Calu3 (cell line): Measurements from ENCODE around the gene LSAMP. TPM values are rescaled to one million over a fixed set of nuclear protein-coding genes. Genes with fewer than 3 reads are reported as not detected.

ENCODE experiments used
- BruUV-seq: library from RNA; stranded (reverse); fragments of 400-500 nt; replicated peaks from 2 replicates; lab custom pipeline; 2021; lab: Mats Ljungman, UMichigan
- CTCF ChIA-PET: fragments of 300-600 bp; sonication (Branson Sonifier 250); formaldehyde crosslinking; loops from one replicate; lab custom pipeline; 2022; ENCODE audit warnings: antibody characterized with exemption; lab: Charles Lee
- DNase-seq: peaks from one replicate; pipeline ENCODE4 v3.0.0; 2022
- H3K27ac Mint-ChIP-seq: one replicate; pipeline ENCODE4 v1.8.0; 2022; ENCODE audit warnings: mixed read lengths; ENCODE audit not compliant: unreplicated experiment
- H3K27me3 Mint-ChIP-seq: one replicate; pipeline ENCODE4 v1.8.0; 2022; ENCODE audit warnings: mixed read lengths; ENCODE audit not compliant: unreplicated experiment
- H3K36me3 Mint-ChIP-seq: one replicate; pipeline ENCODE4 v1.8.0; 2022; ENCODE audit warnings: mild to moderate bottlenecking, moderate library complexity, mixed read lengths; ENCODE audit not compliant: insufficient read depth, unreplicated experiment
- H3K4me1 Mint-ChIP-seq: one replicate; pipeline ENCODE4 v1.8.0; 2022; ENCODE audit warnings: mild to moderate bottlenecking, low read depth, mixed read lengths; ENCODE audit not compliant: unreplicated experiment
- H3K4me3 Mint-ChIP-seq: one replicate; pipeline ENCODE4 v1.8.0; 2022; ENCODE audit warnings: mild to moderate bottlenecking, low read depth, moderate library complexity, mixed read lengths; ENCODE audit not compliant: unreplicated experiment
- H3K9me3 Mint-ChIP-seq: one replicate; pipeline ENCODE4 v1.8.0; 2022; ENCODE audit warnings: low read depth, mixed read lengths; ENCODE audit not compliant: unreplicated experiment
- intact Hi-C: fragments of 100-400 bp; cut with micrococcal nuclease; formaldehyde crosslinking; loops from one replicate; pipeline ENCODE4 v1.10.0; 2022; ENCODE audit not compliant: unreplicated experiment
- total RNA-seq: library from RNA; stranded (reverse); gene quantifications from 2 replicates; pipeline ENCODE4 v1.2.3, GENCODE V29; 2022
- TF ChIP-seq, protein P1 (sequence below): fragments of 200-600 bp; IDR thresholded peaks from one replicate; pipeline ENCODE4 v1.8.0; 2022; ENCODE audit warnings: antibody characterized with exemption; ENCODE audit not compliant: unreplicated experiment

LSAMP gene
- total RNA-seq, 1 experiment from 2014 or later = 0.90 TPM

- no peaks in the 10 kb centered on the region for H3K36me3 Mint-ChIP-seq
- BruUV-seq = no TSS peak
- CTCF ChIA-PET = no interaction called here
- intact Hi-C loops = no loop called here
- no peak for DNase-seq
- H3K27me3 Mint-ChIP-seq = no peaks in the 10 kb centered on the region
- H3K9me3 Mint-ChIP-seq = no peaks in the 10 kb centered on the region
- no peak overlapping the region for H3K4me3 Mint-ChIP-seq
- TF ChIP-seq, protein P1, sequence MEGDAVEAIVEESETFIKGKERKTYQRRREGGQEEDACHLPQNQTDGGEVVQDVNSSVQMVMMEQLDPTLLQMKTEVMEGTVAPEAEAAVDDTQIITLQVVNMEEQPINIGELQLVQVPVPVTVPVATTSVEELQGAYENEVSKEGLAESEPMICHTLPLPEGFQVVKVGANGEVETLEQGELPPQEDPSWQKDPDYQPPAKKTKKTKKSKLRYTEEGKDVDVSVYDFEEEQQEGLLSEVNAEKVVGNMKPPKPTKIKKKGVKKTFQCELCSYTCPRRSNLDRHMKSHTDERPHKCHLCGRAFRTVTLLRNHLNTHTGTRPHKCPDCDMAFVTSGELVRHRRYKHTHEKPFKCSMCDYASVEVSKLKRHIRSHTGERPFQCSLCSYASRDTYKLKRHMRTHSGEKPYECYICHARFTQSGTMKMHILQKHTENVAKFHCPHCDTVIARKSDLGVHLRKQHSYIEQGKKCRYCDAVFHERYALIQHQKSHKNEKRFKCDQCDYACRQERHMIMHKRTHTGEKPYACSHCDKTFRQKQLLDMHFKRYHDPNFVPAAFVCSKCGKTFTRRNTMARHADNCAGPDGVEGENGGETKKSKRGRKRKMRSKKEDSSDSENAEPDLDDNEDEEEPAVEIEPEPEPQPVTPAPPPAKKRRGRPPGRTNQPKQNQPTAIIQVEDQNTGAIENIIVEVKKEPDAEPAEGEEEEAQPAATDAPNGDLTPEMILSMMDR = no peak
- no peaks in the 10 kb centered on the region for H3K4me1 Mint-ChIP-seq
- no peak overlapping the region for H3K27ac Mint-ChIP-seq
Measured at GRCh38 chr3:115990669-115991068, 454.6 kb downstream of the LSAMP start.

GRCh38 chr3:115989684-115990421 lies 455.4 kb downstream of the LSAMP start:
- intact Hi-C loops = no loop called here
- CTCF ChIA-PET = no interaction called here
- no peaks in the 10 kb centered on the region for H3K9me3 Mint-ChIP-seq
- no peak overlapping the region for H3K27ac Mint-ChIP-seq
- no TSS peak for BruUV-seq
- no peak for DNase-seq
- TF ChIP-seq, protein P1 = no peak
- H3K27me3 Mint-ChIP-seq = no peaks in the 10 kb centered on the region
- no peaks in the 10 kb centered on the region for H3K36me3 Mint-ChIP-seq
- no peak overlapping the region for H3K4me3 Mint-ChIP-seq
- no peaks in the 10 kb centered on the region for H3K4me1 Mint-ChIP-seq

- BruUV-seq = no TSS peak
- Mint-ChIP-seq H3K4me1 (no peaks in the 10 kb centered on the region), H3K27ac (no peak overlapping the region), H3K9me3 (no peaks in the 10 kb centered on the region), H3K36me3 (no peaks in the 10 kb centered on the region), H3K27me3 (no peaks in the 10 kb centered on the region), H3K4me3 (no peak overlapping the region)
- DNase-seq = peak; percentile 29
- TF ChIP-seq, protein P1 = peak; percentile 26
- intact Hi-C loops = no loop called here
- CTCF ChIA-PET = interaction anchor here (0.6 kb wide), 1 partner anchor 198 kb away, joined by 4 read pairs; no protein-coding TSS in a partner anchor
Measured at GRCh38 chr3:115986555-115987207, 458.6 kb downstream of the LSAMP start.

DNA sequence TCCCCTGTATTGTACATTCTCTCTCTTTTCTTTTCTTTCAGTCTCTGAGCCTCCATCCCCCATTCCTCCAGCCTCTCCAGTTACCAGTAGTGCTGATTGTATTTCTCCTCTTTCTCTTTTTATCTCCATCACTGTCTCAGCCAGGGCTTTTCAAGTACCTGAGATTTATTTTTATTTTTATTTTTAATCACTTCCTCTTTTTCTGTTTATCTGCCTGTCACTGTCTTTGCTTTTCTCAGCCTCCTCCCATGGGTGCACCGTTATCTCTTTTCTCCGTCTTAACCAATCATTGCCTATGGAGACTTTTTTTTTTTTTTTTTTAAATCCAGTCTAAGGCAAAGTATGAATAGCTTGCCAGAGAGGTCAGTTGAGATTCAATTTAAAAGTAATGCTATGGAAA lies 462.7 kb downstream of the LSAMP start:
- no peaks in the 10 kb centered on the region for H3K36me3 Mint-ChIP-seq
- BruUV-seq = no TSS peak
- CTCF ChIA-PET = interaction anchor here (0.6 kb wide), 1 partner anchor 80 kb away, joined by 5 read pairs; no protein-coding TSS in a partner anchor

More for the DNA sequence above, 462.7 kb downstream of the LSAMP start:
- Mint-ChIP-seq H3K4me3 (no peak overlapping the region), H3K4me1 (no peaks in the 10 kb centered on the region), H3K27me3 (no peaks in the 10 kb centered on the region), H3K9me3 (no peaks in the 10 kb centered on the region), H3K27ac (no peak overlapping the region)
- intact Hi-C loops = no loop called here
- DNase-seq = no peak
- TF ChIP-seq, protein P1 = no peak
